ENCODE results near the gene CLSTN2. TPM values are rescaled to one million over a fixed set of nuclear protein-coding genes. Genes with fewer than 3 reads are reported as not detected.

Gene CLSTN2
- 33.2 TPM for total RNA-seq

DNA sequence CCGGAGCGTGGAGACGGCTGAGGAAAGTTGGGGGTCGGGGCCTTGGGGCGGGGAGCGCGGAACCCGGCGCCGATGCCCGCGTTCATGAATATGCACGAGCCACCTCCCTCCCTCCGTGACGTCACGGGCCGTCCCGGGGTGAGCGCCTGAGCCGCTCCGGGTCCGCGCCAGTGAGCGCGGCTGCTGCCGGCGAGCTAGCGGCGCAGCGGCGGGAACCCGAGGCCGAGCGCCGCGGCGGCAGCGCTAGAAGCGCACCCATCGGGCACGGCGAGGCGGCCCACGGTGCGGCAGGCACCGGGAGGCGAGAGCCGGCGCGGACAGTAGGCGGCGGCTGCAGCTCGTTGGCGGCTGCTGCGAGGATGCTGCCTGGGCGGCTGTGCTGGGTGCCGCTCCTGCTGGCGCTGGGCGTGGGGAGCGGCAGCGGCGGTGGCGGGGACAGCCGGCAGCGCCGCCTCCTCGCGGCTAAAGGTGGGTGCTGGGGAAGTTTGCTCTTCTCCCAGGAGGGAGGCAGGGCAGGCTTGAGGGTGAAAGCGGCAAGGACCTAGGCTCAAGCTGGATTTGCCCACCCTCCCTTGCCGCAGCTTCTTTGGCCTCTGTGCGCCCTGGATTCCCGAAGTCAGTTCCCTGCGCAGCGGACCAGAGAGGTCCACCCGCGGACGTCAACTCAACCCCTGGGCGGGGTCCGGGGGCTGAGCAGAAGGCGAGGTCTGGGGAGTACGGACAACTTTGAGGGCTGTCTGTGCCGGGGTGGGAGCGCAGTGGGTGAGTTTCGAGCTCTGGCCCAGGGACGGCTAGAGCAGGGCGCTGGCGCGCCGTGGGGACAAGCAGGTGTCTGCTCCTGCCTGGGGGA, at the start of gene CLSTN2:
TSS of gene CLSTN2 (plus strand) at position 170 of the 850 bp plus-strand sequence.

Small RNAs within 50 kb of the gene (small RNA-seq; reads per million reads assigned to genes)
- gene AC048346.1 (ENCODE audit: low replicate concordance): not detected
